GM21367 (cell line): ENCODE measurements around the gene TMPRSS11A.

Source experiments
- ATAC-seq: cut with Tn5 transposase; IDR thresholded peaks from one replicate; pipeline ENCODE4 v1.9.1; 2021; ENCODE audit not compliant: unreplicated experiment

TMPRSS11A gene

DNA sequence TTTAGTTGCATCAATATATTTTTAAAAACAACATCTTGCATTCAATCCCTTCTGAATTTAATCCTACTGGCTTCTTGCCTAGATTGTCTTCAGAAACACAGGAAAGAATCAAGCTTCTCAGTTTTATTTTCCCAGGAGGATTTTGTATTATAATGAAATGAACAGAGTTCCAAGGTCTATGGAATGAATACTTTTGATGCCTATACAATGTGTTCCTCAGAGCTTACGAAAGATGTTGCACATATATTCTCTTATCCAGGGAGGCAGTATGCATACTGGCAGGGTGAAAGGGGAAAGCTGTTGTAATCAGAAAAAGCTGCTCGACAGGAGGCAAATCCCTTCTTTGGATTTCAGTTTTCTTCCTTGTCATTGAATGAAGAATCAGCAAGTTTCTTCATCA, 88.3 kb downstream of the TMPRSS11A start:
- no peak for ATAC-seq

DNA sequence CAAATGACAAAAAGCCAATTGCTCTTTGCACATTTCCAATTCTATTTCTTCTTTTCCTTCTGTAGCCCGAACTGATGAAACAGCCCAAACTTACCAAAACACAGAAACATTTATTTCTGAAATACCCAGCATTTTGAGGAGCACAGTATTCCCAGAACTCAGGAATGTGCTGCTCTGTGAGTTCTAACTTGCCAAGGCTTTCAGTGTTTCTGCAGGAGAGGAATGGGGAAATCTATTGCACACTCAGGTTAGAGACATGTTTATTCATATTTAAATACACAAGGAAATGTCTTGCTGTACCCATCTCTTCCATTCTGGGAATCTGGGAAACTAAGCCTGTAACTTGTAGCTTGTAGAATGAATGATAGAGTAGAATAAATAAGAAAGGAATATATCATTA, 90.2 kb downstream of the TMPRSS11A start:
- ATAC-seq = no peak

DNA sequence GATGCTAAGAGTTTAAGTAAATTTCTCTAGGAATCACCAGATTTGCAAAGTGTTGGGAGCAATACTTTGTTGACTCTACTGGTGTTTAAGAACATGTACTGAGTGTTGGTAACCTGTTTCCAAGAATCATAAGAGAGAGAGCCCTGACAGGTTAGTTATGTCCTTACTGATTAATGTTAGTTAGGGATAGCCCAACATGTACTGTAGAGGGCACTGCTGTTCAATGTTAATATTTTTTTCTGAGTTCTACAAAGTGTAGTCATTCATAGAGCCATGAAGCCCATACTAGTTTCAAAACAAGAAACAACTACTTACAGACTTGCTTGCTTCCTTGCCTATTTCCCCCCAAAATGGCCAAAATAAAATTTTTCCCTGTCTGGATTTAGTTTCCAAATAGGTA, 91.4 kb downstream of the TMPRSS11A start:
- ATAC-seq = peak; percentile 89

DNA sequence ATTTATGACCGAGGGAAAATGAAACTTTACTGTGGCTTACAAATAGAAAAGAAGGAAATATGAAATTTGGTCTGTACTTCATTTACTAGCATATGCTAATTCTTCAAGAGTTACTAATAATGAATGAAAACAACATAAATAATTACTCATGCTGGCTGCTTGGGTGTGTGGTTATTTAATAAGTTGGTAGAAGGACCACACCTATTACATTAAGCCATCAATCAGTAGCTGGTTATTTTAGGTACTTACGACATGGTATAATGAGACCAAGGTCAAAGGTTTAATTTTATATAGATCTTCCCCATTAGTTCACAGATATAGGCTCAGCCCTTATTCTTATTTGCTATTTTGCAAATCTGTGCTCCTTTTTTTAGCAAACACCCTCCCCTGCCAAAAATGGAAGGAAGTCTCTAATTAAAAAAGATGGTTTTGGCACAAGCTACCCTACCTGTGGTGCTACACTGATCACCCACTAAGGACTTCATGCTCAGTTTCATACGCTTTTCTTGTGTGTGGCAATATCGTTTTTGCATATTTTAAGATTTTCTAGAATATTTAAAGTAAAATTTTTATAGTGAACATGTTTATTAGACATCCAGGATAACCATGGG, 93.6 kb downstream of the TMPRSS11A start:
- ATAC-seq = no peak

DNA sequence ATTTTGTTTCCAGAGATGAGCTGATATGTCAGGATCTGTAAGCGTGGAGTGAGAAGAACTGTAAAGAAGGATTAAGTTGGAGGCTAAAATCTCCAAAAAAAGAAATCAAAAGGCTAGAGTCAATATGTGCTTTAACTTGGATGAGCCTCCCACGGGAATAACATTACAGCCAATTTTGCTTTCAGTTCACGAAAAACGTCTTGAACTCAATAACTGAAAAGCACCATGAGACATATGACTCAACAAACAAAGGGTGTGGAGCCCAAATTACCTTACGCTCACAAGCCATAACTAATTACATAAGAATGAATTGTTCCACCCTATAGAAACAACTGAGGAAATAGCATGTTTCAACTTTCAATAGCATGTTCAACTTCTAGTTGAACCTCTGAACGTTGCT, 101.8 kb downstream of the TMPRSS11A start:
- ATAC-seq = no peak
